H1 (cell line): ENCODE data around the gene RND3. TPM values are rescaled to one million over a fixed set of nuclear protein-coding genes. Genes with fewer than 3 reads are reported as not detected.

ENCODE experiments used
- CTCF ChIA-PET: fragments of 300-600 bp; sonication (Branson Sonifier 250); formaldehyde crosslinking; loops from one replicate; lab custom pipeline; 2021; ENCODE audit not compliant: partially characterized antibody; lab: Charles Lee
- POLR2A ChIA-PET: fragments of 300-600 bp; sonication (Branson Sonifier 250); formaldehyde crosslinking; loops from one replicate; lab custom pipeline; 2021; ENCODE audit warnings: inconsistent platforms; ENCODE audit not compliant: partially characterized antibody; lab: Charles Lee
- DNase-seq, 2 experiments: peaks; one replicate each; pipeline versions ENCODE4 v3.0.0 to v3.0.0-alpha.2; 2010 to 2022; ENCODE audit warnings: low spot score in 2 of 2, low read depth in 1 of 2, mixed read lengths in 1 of 2
- FAIRE-seq: peaks from 2 replicates; lab custom pipeline; 2011; peaks lifted over from hg19 to GRCh38; lab: Jason Lieb, UNC
- H2AFZ ChIP-seq: 2 replicates; pipeline ENCODE4 v1.8.1; 2012; ENCODE audit warnings: low read length, inconsistent platforms
- H2AK5ac ChIP-seq: 2 replicates; pipeline ENCODE4 v1.6.1; 2013; ENCODE audit warnings: low read depth, low read length
- H2BK120ac ChIP-seq: replicated peaks from 2 replicates; pipeline ENCODE3; 2013; ENCODE audit warnings: low read depth, low read length, inconsistent platforms
- H2BK12ac ChIP-seq: 2 replicates; pipeline ENCODE4 v1.6.1; 2013; ENCODE audit warnings: low read depth, low read length
- H2BK15ac ChIP-seq: 2 replicates; pipeline ENCODE4 v1.6.1; 2013; ENCODE audit warnings: low read length
- H2BK20ac ChIP-seq: 2 replicates; pipeline ENCODE4 v1.6.1; 2013; ENCODE audit warnings: low read length
- H2BK5ac ChIP-seq: 2 replicates; pipeline ENCODE4 v1.6.1; 2013; ENCODE audit warnings: low read depth, low read length
- H3K14ac ChIP-seq: 2 replicates; pipeline ENCODE4 v1.6.1; 2013; ENCODE audit warnings: inconsistent platforms; ENCODE audit not compliant: insufficient read length
- H3K18ac ChIP-seq: 2 replicates; pipeline ENCODE4 v1.6.1; 2013; ENCODE audit warnings: low read length; ENCODE audit errors: extremely low read depth
- H3K23ac ChIP-seq: 2 replicates; pipeline ENCODE4 v1.6.1; 2013; ENCODE audit warnings: inconsistent platforms; ENCODE audit not compliant: insufficient read length
- H3K23me2 ChIP-seq: 2 replicates; pipeline ENCODE4 v1.6.1; 2013; ENCODE audit warnings: low read depth, low read length
- H3K27ac ChIP-seq: 2 replicates; pipeline ENCODE4 v1.6.1; 2011; ENCODE audit warnings: low read depth, low read length, inconsistent platforms
- H3K27me3 ChIP-seq, 4 experiments: replicated peaks in 1 of 4; 1 replicate in 1 of 4; 2 replicates in 3 of 4; pipeline versions ENCODE4 v1.6.1 to v1.8.1; 2011 to 2013; ENCODE audit warnings: low read length in 3 of 4, mild to moderate bottlenecking in 3 of 4, inconsistent platforms in 2 of 4, mixed read lengths in 2 of 4, moderate library complexity in 1 of 4; ENCODE audit not compliant: control insufficient read depth in 3 of 4, insufficient read depth in 3 of 4; ENCODE audit errors: extremely low read depth in 1 of 4
- H3K36me3 ChIP-seq, 4 experiments: 2 replicates each; pipeline versions ENCODE4 v1.6.1 to v1.8.1; 2011 to 2013; ENCODE audit warnings: mild to moderate bottlenecking in 4 of 4, low read length in 3 of 4, moderate library complexity in 2 of 4, control low read depth in 1 of 4, inconsistent platforms in 1 of 4; ENCODE audit not compliant: insufficient read depth in 4 of 4, control insufficient read depth in 2 of 4
- H3K4ac ChIP-seq: replicated peaks from 2 replicates; pipeline ENCODE3; 2013; ENCODE audit warnings: low read length, low read depth, mixed read lengths, inconsistent platforms; ENCODE audit not compliant: insufficient read length
- H3K4me1 ChIP-seq, 4 experiments: replicated peaks in 1 of 4; 1 replicate in 1 of 4; 2 replicates in 3 of 4; pipeline versions ENCODE4 v1.6.1 to v1.8.1; 2011 to 2013; ENCODE audit warnings: low read length in 3 of 4, inconsistent platforms in 2 of 4, mixed read lengths in 1 of 4; ENCODE audit not compliant: insufficient read depth in 4 of 4, control insufficient read depth in 3 of 4
- H3K4me2 ChIP-seq, 2 experiments: 2 replicates each; pipeline versions ENCODE4 v1.6.1 to v1.8.1; 2011 to 2013; ENCODE audit warnings: low read depth in 2 of 2, low read length in 2 of 2, control low read depth in 1 of 2, inconsistent platforms in 1 of 2, mild to moderate bottlenecking in 1 of 2; ENCODE audit not compliant: insufficient read depth in 1 of 2
- H3K4me3 ChIP-seq, 4 experiments: fragments of 200-600, 300-600 bp in 1 of 4; sonication (generic), shearing (Covaris generic), sonication (Bioruptor Twin) in 1 of 4; 2 replicates each; pipeline versions ENCODE4 v1.5.1 to v1.8.1; 2011 to 2016; ENCODE audit warnings: low read length in 4 of 4, low read depth in 3 of 4, control low read depth in 2 of 4, inconsistent platforms in 2 of 4, mild to moderate bottlenecking in 2 of 4, mixed read lengths in 1 of 4, moderate library complexity in 1 of 4; ENCODE audit not compliant: insufficient read depth in 2 of 4; ENCODE audit errors: extremely low read depth in 1 of 4
- H3K56ac ChIP-seq: replicated peaks from 2 replicates; pipeline ENCODE3; 2013; ENCODE audit warnings: low read depth, mild to moderate bottlenecking, mixed read lengths, low read length, inconsistent platforms; ENCODE audit not compliant: insufficient read length
- H3K79me1 ChIP-seq: 2 replicates; pipeline ENCODE4 v1.6.1; 2013; ENCODE audit warnings: low read depth, low read length, control low read depth
- H3K79me2 ChIP-seq, 2 experiments: 2 replicates each; pipeline versions ENCODE4 v1.6.1 to v1.8.1; 2012 to 2013; ENCODE audit warnings: low read length in 2 of 2, mild to moderate bottlenecking in 2 of 2, inconsistent platforms in 1 of 2; ENCODE audit not compliant: insufficient read depth in 2 of 2, control insufficient read depth in 1 of 2
- H3K9ac ChIP-seq, 4 experiments: replicated peaks in 1 of 4; 1 replicate in 1 of 4; 2 replicates in 3 of 4; pipeline versions ENCODE4 v1.6.1 to v1.8.1; 2011 to 2013; ENCODE audit warnings: low read depth in 3 of 4, low read length in 3 of 4, control low read depth in 2 of 4, mild to moderate bottlenecking in 2 of 4, moderate library complexity in 2 of 4, inconsistent platforms in 1 of 4; ENCODE audit errors: extremely low read depth in 1 of 4
- H3K9me3 ChIP-seq, 2 experiments: 2 replicates each; pipeline versions ENCODE4 v1.6.1 to v1.8.1; 2012 to 2013; ENCODE audit warnings: mild to moderate bottlenecking in 2 of 2, moderate library complexity in 2 of 2, control low read depth in 1 of 2, inconsistent platforms in 1 of 2, low read depth in 1 of 2, low read length in 1 of 2, mixed read lengths in 1 of 2; ENCODE audit not compliant: insufficient read depth in 2 of 2
- H4K20me1 ChIP-seq, 2 experiments: replicated peaks in 1 of 2; 2 replicates each; pipeline versions ENCODE3 to v1.8.1; 2011 to 2013; ENCODE audit warnings: inconsistent platforms in 2 of 2, low read length in 2 of 2, mild to moderate bottlenecking in 1 of 2; ENCODE audit not compliant: insufficient read depth in 2 of 2, control insufficient read depth in 1 of 2
- H4K5ac ChIP-seq: 2 replicates; pipeline ENCODE4 v1.6.1; 2013; ENCODE audit warnings: low read length, low read depth, mixed read lengths, inconsistent platforms; ENCODE audit not compliant: insufficient read length
- H4K8ac ChIP-seq: 2 replicates; pipeline ENCODE4 v1.8.0; 2013; ENCODE audit warnings: mild to moderate bottlenecking, moderate library complexity, low read length, inconsistent platforms; ENCODE audit not compliant: insufficient read depth; ENCODE audit errors: extremely low read depth
- H4K91ac ChIP-seq: replicated peaks from 2 replicates; pipeline ENCODE3; 2013; ENCODE audit warnings: low read length, mixed read lengths, inconsistent platforms; ENCODE audit not compliant: insufficient read length
- NRF1 ChIP-seq: IDR thresholded peaks from 2 replicates; pipeline ENCODE4 v1.6.1; 2011; ENCODE audit warnings: mild to moderate bottlenecking, low read depth, low read length, improper control_type of control experiment
- WGBS, 2 experiments: shearing (Covaris generic) in 1 of 2; methylation state at CpG; one replicate each; pipeline versions ENCODE4 v1.1.6 to v1.1.7; 2013 to 2015; ENCODE audit warnings: low lambda C conversion rate in 2 of 2, mixed read lengths in 2 of 2, inconsistent platforms in 1 of 2, low coverage in 1 of 2, missing lambda C conversion rate in 1 of 2; ENCODE audit not compliant: insufficient replicate concordance in 2 of 2, insufficient coverage in 1 of 2, insufficient read length in 1 of 2; ENCODE audit errors: extremely low coverage in 1 of 2, missing lambda C conversion rate in 1 of 2; 5-methylcytosine and 5-hydroxymethylcytosine counted together
- polyA plus RNA-seq, 7 experiments: library from polyadenylated mRNA; depleted of rRNA in 3 of 7; stranded (reverse) in 5 of 7; unstranded in 2 of 7; fragments of >200 nt in 5 of 7; fragments of 200-250 nt in 2 of 7; gene quantifications; 1 replicate in 5 of 7; 2 replicates in 1 of 7; 4 replicates in 1 of 7; pipeline versions ENCODE4 v1.2.1 to v1.2.3, GENCODE V29; 2011 to 2013; ENCODE audit warnings: missing spikeins in 2 of 7, mixed read lengths in 2 of 7
- total RNA-seq: library from RNA; stranded (reverse); fragmentation: NEBNext Ultra II Directional; extraction: Animal tissue kit (Norgen Biotek cat#: 25700); gene quantifications from 2 replicates; pipeline ENCODE4 v1.2.1, GENCODE V29; 2021

RND3 gene
- total and polyA plus RNA-seq, 2 of the 8 experiments (the other 6 are each of a cell fraction or from before 2014, with no cell fraction given), result 12.2 to 25.6 TPM

GRCh38 chr2:150517951-150518680 is 30.6 kb upstream of the RND3 start:
- no peak for TF ChIP-seq NRF1
- Histone ChIP-seq H3K27ac (no peak overlapping the region), H2BK12ac (no peak overlapping the region), H3K56ac (no peak overlapping the region), H2BK5ac (no peak overlapping the region), H2AFZ (no peak overlapping the region), H3K27me3 (no peaks in the 10 kb centered on the region), H3K79me2 (no peaks in the 10 kb centered on the region), H3K4ac (no peak overlapping the region), H3K4me2 (no peak overlapping the region), H4K91ac (no peak overlapping the region), H3K4me3 (no peak overlapping the region), H2BK15ac (no peak overlapping the region), H3K9ac (no peak overlapping the region), H2BK120ac (no peak overlapping the region), H3K14ac (no peak overlapping the region), H3K9me3 (0 out of 4 replicates have a peak, but pooled peaks cover 0 to under 1% of the 10 kb centered on the region in 2 experiments), H3K79me1 (no peaks in the 10 kb centered on the region), H3K23ac (no peak overlapping the region), H4K8ac (no peak overlapping the region), H4K5ac (no peak overlapping the region), H4K20me1 (no peaks in the 10 kb centered on the region), H2BK20ac (no peak overlapping the region), H3K23me2 (no peaks in the 10 kb centered on the region), H2AK5ac (no peak overlapping the region), H3K36me3 (no peaks in the 10 kb centered on the region), H3K18ac (no peak overlapping the region), H3K4me1 (no peaks in the 10 kb centered on the region)
- CTCF ChIA-PET, result interaction anchor here (0.7 kb wide), 1 partner anchor 51 kb away, joined by 3 read pairs; no protein-coding TSS in a partner anchor
- FAIRE-seq (no peak), DNase-seq (no peak)
- WGBS, 2 experiments, result 93% methylated on average over 5 of the region's 5 CpGs; no CpG with 5 or more reads in 1 of the 2 experiments
- POLR2A ChIA-PET, result no interaction called here
